ENCODE results near the gene OTX1.

DNA sequence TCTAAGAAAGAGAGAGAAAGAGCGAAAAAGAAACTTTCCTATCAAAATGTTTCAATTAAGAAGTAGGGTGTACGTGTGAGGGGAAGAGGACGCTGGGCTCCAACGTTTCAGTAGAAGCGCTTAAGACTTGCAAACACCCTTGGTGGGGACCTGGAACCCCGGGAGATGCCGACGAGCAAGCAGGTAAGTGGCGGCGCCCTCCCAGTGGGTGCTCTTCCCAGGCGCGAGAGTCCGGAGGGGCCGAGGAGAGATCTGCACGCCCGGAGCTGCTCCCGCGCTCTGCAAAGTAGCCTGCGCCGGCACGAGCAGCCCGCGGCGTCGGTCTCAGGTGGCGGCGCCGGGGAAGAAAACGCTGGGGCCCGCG is 678 bp upstream of the OTX1 start:
- TF ChIP-seq CTCF (conservative IDR thresholded peaks at IDR 0.05 in 1 of 2, IDR thresholded peaks at IDR 0.05 in 1 of 2; ENCODE audit: low read depth in 1 of 2, low read length in 2 of 2) (no peak), EZH2 (IDR thresholded peaks at IDR 0.05; ENCODE audit: low read length, missing control alignments) (no peak)

Data from fibroblast of lung (primary cell).